H1 (cell line): ENCODE measurements around the gene MTFMT. TPM values are rescaled to one million over a fixed set of nuclear protein-coding genes. Genes with fewer than 3 reads are reported as not detected.

Source experiments
- CTCF ChIA-PET: fragments of 300-600 bp; sonication (Branson Sonifier 250); formaldehyde crosslinking; loops from one replicate; lab custom pipeline; 2021; ENCODE audit not compliant: partially characterized antibody; lab: Charles Lee
- POLR2A ChIA-PET: fragments of 300-600 bp; sonication (Branson Sonifier 250); formaldehyde crosslinking; loops from one replicate; lab custom pipeline; 2021; ENCODE audit warnings: inconsistent platforms; ENCODE audit not compliant: partially characterized antibody; lab: Charles Lee
- DNase-seq, 2 experiments: peaks; one replicate each; pipeline versions ENCODE4 v3.0.0 to v3.0.0-alpha.2; 2010 to 2022; ENCODE audit warnings: low spot score in 2 of 2, low read depth in 1 of 2, mixed read lengths in 1 of 2
- FAIRE-seq: peaks from 2 replicates; lab custom pipeline; 2011; peaks lifted over from hg19 to GRCh38; lab: Jason Lieb, UNC
- H2AFZ ChIP-seq: 2 replicates; pipeline ENCODE4 v1.8.1; 2012; ENCODE audit warnings: low read length, inconsistent platforms
- H2AK5ac ChIP-seq: 2 replicates; pipeline ENCODE4 v1.6.1; 2013; ENCODE audit warnings: low read depth, low read length
- H2BK120ac ChIP-seq: replicated peaks from 2 replicates; pipeline ENCODE3; 2013; ENCODE audit warnings: low read depth, low read length, inconsistent platforms
- H2BK12ac ChIP-seq: 2 replicates; pipeline ENCODE4 v1.6.1; 2013; ENCODE audit warnings: low read depth, low read length
- H2BK15ac ChIP-seq: 2 replicates; pipeline ENCODE4 v1.6.1; 2013; ENCODE audit warnings: low read length
- H2BK20ac ChIP-seq: 2 replicates; pipeline ENCODE4 v1.6.1; 2013; ENCODE audit warnings: low read length
- H2BK5ac ChIP-seq: 2 replicates; pipeline ENCODE4 v1.6.1; 2013; ENCODE audit warnings: low read depth, low read length
- H3K14ac ChIP-seq: 2 replicates; pipeline ENCODE4 v1.6.1; 2013; ENCODE audit warnings: inconsistent platforms; ENCODE audit not compliant: insufficient read length
- H3K18ac ChIP-seq: 2 replicates; pipeline ENCODE4 v1.6.1; 2013; ENCODE audit warnings: low read length; ENCODE audit errors: extremely low read depth
- H3K23ac ChIP-seq: 2 replicates; pipeline ENCODE4 v1.6.1; 2013; ENCODE audit warnings: inconsistent platforms; ENCODE audit not compliant: insufficient read length
- H3K23me2 ChIP-seq: 2 replicates; pipeline ENCODE4 v1.6.1; 2013; ENCODE audit warnings: low read depth, low read length
- H3K27ac ChIP-seq: 2 replicates; pipeline ENCODE4 v1.6.1; 2011; ENCODE audit warnings: low read depth, low read length, inconsistent platforms
- H3K27me3 ChIP-seq, 4 experiments: replicated peaks in 1 of 4; 1 replicate in 1 of 4; 2 replicates in 3 of 4; pipeline versions ENCODE4 v1.6.1 to v1.8.1; 2011 to 2013; ENCODE audit warnings: low read length in 3 of 4, mild to moderate bottlenecking in 3 of 4, inconsistent platforms in 2 of 4, mixed read lengths in 2 of 4, moderate library complexity in 1 of 4; ENCODE audit not compliant: control insufficient read depth in 3 of 4, insufficient read depth in 3 of 4; ENCODE audit errors: extremely low read depth in 1 of 4
- H3K36me3 ChIP-seq, 4 experiments: 2 replicates each; pipeline versions ENCODE4 v1.6.1 to v1.8.1; 2011 to 2013; ENCODE audit warnings: mild to moderate bottlenecking in 4 of 4, low read length in 3 of 4, moderate library complexity in 2 of 4, control low read depth in 1 of 4, inconsistent platforms in 1 of 4; ENCODE audit not compliant: insufficient read depth in 4 of 4, control insufficient read depth in 2 of 4
- H3K4ac ChIP-seq: replicated peaks from 2 replicates; pipeline ENCODE3; 2013; ENCODE audit warnings: low read length, low read depth, mixed read lengths, inconsistent platforms; ENCODE audit not compliant: insufficient read length
- H3K4me1 ChIP-seq, 4 experiments: replicated peaks in 1 of 4; 1 replicate in 1 of 4; 2 replicates in 3 of 4; pipeline versions ENCODE4 v1.6.1 to v1.8.1; 2011 to 2013; ENCODE audit warnings: low read length in 3 of 4, inconsistent platforms in 2 of 4, mixed read lengths in 1 of 4; ENCODE audit not compliant: insufficient read depth in 4 of 4, control insufficient read depth in 3 of 4
- H3K4me2 ChIP-seq, 2 experiments: 2 replicates each; pipeline versions ENCODE4 v1.6.1 to v1.8.1; 2011 to 2013; ENCODE audit warnings: low read depth in 2 of 2, low read length in 2 of 2, control low read depth in 1 of 2, inconsistent platforms in 1 of 2, mild to moderate bottlenecking in 1 of 2; ENCODE audit not compliant: insufficient read depth in 1 of 2
- H3K4me3 ChIP-seq, 4 experiments: fragments of 200-600, 300-600 bp in 1 of 4; sonication (generic), shearing (Covaris generic), sonication (Bioruptor Twin) in 1 of 4; 2 replicates each; pipeline versions ENCODE4 v1.5.1 to v1.8.1; 2011 to 2016; ENCODE audit warnings: low read length in 4 of 4, low read depth in 3 of 4, control low read depth in 2 of 4, inconsistent platforms in 2 of 4, mild to moderate bottlenecking in 2 of 4, mixed read lengths in 1 of 4, moderate library complexity in 1 of 4; ENCODE audit not compliant: insufficient read depth in 2 of 4; ENCODE audit errors: extremely low read depth in 1 of 4
- H3K56ac ChIP-seq: replicated peaks from 2 replicates; pipeline ENCODE3; 2013; ENCODE audit warnings: low read depth, mild to moderate bottlenecking, mixed read lengths, low read length, inconsistent platforms; ENCODE audit not compliant: insufficient read length
- H3K79me1 ChIP-seq: 2 replicates; pipeline ENCODE4 v1.6.1; 2013; ENCODE audit warnings: low read depth, low read length, control low read depth
- H3K79me2 ChIP-seq, 2 experiments: 2 replicates each; pipeline versions ENCODE4 v1.6.1 to v1.8.1; 2012 to 2013; ENCODE audit warnings: low read length in 2 of 2, mild to moderate bottlenecking in 2 of 2, inconsistent platforms in 1 of 2; ENCODE audit not compliant: insufficient read depth in 2 of 2, control insufficient read depth in 1 of 2
- H3K9ac ChIP-seq, 4 experiments: replicated peaks in 1 of 4; 1 replicate in 1 of 4; 2 replicates in 3 of 4; pipeline versions ENCODE4 v1.6.1 to v1.8.1; 2011 to 2013; ENCODE audit warnings: low read depth in 3 of 4, low read length in 3 of 4, control low read depth in 2 of 4, mild to moderate bottlenecking in 2 of 4, moderate library complexity in 2 of 4, inconsistent platforms in 1 of 4; ENCODE audit errors: extremely low read depth in 1 of 4
- H3K9me3 ChIP-seq, 2 experiments: 2 replicates each; pipeline versions ENCODE4 v1.6.1 to v1.8.1; 2012 to 2013; ENCODE audit warnings: mild to moderate bottlenecking in 2 of 2, moderate library complexity in 2 of 2, control low read depth in 1 of 2, inconsistent platforms in 1 of 2, low read depth in 1 of 2, low read length in 1 of 2, mixed read lengths in 1 of 2; ENCODE audit not compliant: insufficient read depth in 2 of 2
- H4K20me1 ChIP-seq, 2 experiments: replicated peaks in 1 of 2; 2 replicates each; pipeline versions ENCODE3 to v1.8.1; 2011 to 2013; ENCODE audit warnings: inconsistent platforms in 2 of 2, low read length in 2 of 2, mild to moderate bottlenecking in 1 of 2; ENCODE audit not compliant: insufficient read depth in 2 of 2, control insufficient read depth in 1 of 2
- H4K5ac ChIP-seq: 2 replicates; pipeline ENCODE4 v1.6.1; 2013; ENCODE audit warnings: low read length, low read depth, mixed read lengths, inconsistent platforms; ENCODE audit not compliant: insufficient read length
- H4K8ac ChIP-seq: 2 replicates; pipeline ENCODE4 v1.8.0; 2013; ENCODE audit warnings: mild to moderate bottlenecking, moderate library complexity, low read length, inconsistent platforms; ENCODE audit not compliant: insufficient read depth; ENCODE audit errors: extremely low read depth
- H4K91ac ChIP-seq: replicated peaks from 2 replicates; pipeline ENCODE3; 2013; ENCODE audit warnings: low read length, mixed read lengths, inconsistent platforms; ENCODE audit not compliant: insufficient read length
- CBX5 ChIP-seq: fragments of 300-800, 300-1000 bp; sonication (generic); IDR thresholded peaks from 2 replicates; pipeline ENCODE4 v1.7.1; 2016; ENCODE audit warnings: antibody characterized with exemption, low read length, low read depth
- EGR1 ChIP-seq: IDR thresholded peaks from 2 replicates; pipeline ENCODE4 v1.6.1; 2011; ENCODE audit warnings: low read depth, low read length, borderline replicate concordance
- HDAC6 ChIP-seq: IDR thresholded peaks from one replicate; pipeline ENCODE4 v1.7.1; 2012; ENCODE audit warnings: low read depth, mild to moderate bottlenecking, inconsistent platforms, low read length, moderate library complexity
- RBBP5 ChIP-seq: IDR thresholded peaks from 2 replicates; pipeline ENCODE4 v1.7.1; 2012; ENCODE audit warnings: low read depth, mild to moderate bottlenecking, inconsistent platforms, low read length, moderate library complexity, borderline replicate concordance
- SIX5 ChIP-seq: IDR thresholded peaks from 2 replicates; pipeline ENCODE4 v1.6.1; 2011; ENCODE audit warnings: mild to moderate bottlenecking, low read depth, low read length
- TEAD4 ChIP-seq: IDR thresholded peaks from 2 replicates; pipeline ENCODE4 v1.6.1; 2012; ENCODE audit warnings: low read depth, low read length, inconsistent platforms, mixed read lengths
- YY1 ChIP-seq: IDR thresholded peaks from 2 replicates; pipeline ENCODE4 v1.6.1; 2011; ENCODE audit warnings: low read depth, mild to moderate bottlenecking, low read length
- WGBS, 2 experiments: shearing (Covaris generic) in 1 of 2; methylation state at CpG; one replicate each; pipeline versions ENCODE4 v1.1.6 to v1.1.7; 2013 to 2015; ENCODE audit warnings: low lambda C conversion rate in 2 of 2, mixed read lengths in 2 of 2, inconsistent platforms in 1 of 2, low coverage in 1 of 2, missing lambda C conversion rate in 1 of 2; ENCODE audit not compliant: insufficient replicate concordance in 2 of 2, insufficient coverage in 1 of 2, insufficient read length in 1 of 2; ENCODE audit errors: extremely low coverage in 1 of 2, missing lambda C conversion rate in 1 of 2; 5-methylcytosine and 5-hydroxymethylcytosine counted together
- polyA plus RNA-seq, 7 experiments: library from polyadenylated mRNA; depleted of rRNA in 3 of 7; stranded (reverse) in 5 of 7; unstranded in 2 of 7; fragments of >200 nt in 5 of 7; fragments of 200-250 nt in 2 of 7; gene quantifications; 1 replicate in 5 of 7; 2 replicates in 1 of 7; 4 replicates in 1 of 7; pipeline versions ENCODE4 v1.2.1 to v1.2.3, GENCODE V29; 2011 to 2013; ENCODE audit warnings: missing spikeins in 2 of 7, mixed read lengths in 2 of 7
- total RNA-seq: library from RNA; stranded (reverse); fragmentation: NEBNext Ultra II Directional; extraction: Animal tissue kit (Norgen Biotek cat#: 25700); gene quantifications from 2 replicates; pipeline ENCODE4 v1.2.1, GENCODE V29; 2021

MTFMT gene
- total and polyA plus RNA-seq, 2 of the 8 experiments (the other 6 are each of a cell fraction or from before 2014, with no cell fraction given): 7.7 to 20.8 TPM

DNA sequence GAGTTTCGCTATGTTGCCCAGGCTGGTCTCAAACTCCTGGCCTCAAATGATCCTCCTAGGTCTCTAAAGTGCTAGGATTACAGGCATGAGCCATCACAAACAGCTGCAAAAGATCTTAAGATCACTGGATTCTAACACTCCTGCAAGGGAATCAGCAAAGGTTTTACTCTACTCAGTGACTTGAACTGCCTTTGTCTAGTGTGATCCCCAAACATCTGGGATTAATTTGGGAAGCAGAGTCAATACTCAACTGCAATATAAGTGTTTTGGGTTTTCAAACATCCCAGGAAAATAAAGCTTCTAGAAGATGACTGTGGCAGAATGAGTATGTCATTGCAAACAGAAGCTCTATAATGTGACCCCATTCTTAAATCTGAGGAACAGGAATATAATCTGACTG is 47.0 kb downstream of the MTFMT start:
- H2BK15ac ChIP-seq: no peak overlapping the region
- no peak overlapping the region for H3K27ac ChIP-seq
- H4K8ac ChIP-seq: no peak overlapping the region
- no peak for DNase-seq
- peaks cover 3 to 6% (median 4%) of the 10 kb centered on the region in 4 experiments; a peak in 5 of 7 replicates for H3K4me1 ChIP-seq
- H3K4ac ChIP-seq: no peak overlapping the region
- peaks cover 0 to 11% (median 0%) of the 10 kb centered on the region in 4 experiments; a peak in 1 of 8 replicates for H3K36me3 ChIP-seq
- no peak overlapping the region for H3K4me3 ChIP-seq
- no peak for TF ChIP-seq YY1
- TF ChIP-seq CBX5: no peak
- TF ChIP-seq HDAC6: no peak
- TF ChIP-seq EGR1: no peak
- TF ChIP-seq RBBP5: no peak
- TF ChIP-seq TEAD4: no peak
- no peak for TF ChIP-seq SIX5
- no peaks in the 10 kb centered on the region for H3K9me3 ChIP-seq
- ChIA-PET POLR2A (no interaction called here), CTCF (no interaction called here)
- H3K27me3 ChIP-seq: no peaks in the 10 kb centered on the region
- H4K5ac ChIP-seq: no peak overlapping the region
- 92% methylated on average over 1 of the region's 1 CpG; no CpG with 5 or more reads in 1 of the 2 experiments for WGBS, 2 experiments
- H3K79me2 ChIP-seq: peaks cover 0 to 7% of the 10 kb centered on the region in 2 experiments; a peak in 1 of 4 replicates
- H2BK5ac ChIP-seq: no peak overlapping the region
- H2BK12ac ChIP-seq: no peak overlapping the region
- 0 out of 2 replicates have a peak, but pooled peaks cover 3% of the 10 kb centered on the region for H3K79me1 ChIP-seq
- no peak overlapping the region for H3K14ac ChIP-seq
- H3K9ac ChIP-seq: no peak overlapping the region
- FAIRE-seq: no peak
- H4K20me1 ChIP-seq: peaks cover 0 to 2% of the 10 kb centered on the region in 2 experiments
- H3K18ac ChIP-seq: no peak overlapping the region
- H2BK120ac ChIP-seq: no peak overlapping the region
- H3K56ac ChIP-seq: no peak overlapping the region
- no peak overlapping the region for H3K4me2 ChIP-seq
- no peaks in the 10 kb centered on the region for H3K23me2 ChIP-seq
- H2AFZ ChIP-seq: no peak overlapping the region
- no peak overlapping the region for H2BK20ac ChIP-seq
- no peak overlapping the region for H3K23ac ChIP-seq
- no peak overlapping the region for H2AK5ac ChIP-seq
- H4K91ac ChIP-seq: no peak overlapping the region
